Peyer's patch (tissue), 4 donors: ENCODE measurements around the gene CNTNAP2.

ENCODE experiments used
- CTCF ChIP-seq, 6 experiments: fragments of 450-650 bp in 4 of 6; fragments of 200-600 bp in 2 of 6; sonication (generic) in 1 of 6; IDR thresholded peaks; one replicate each; pipeline ENCODE4 v1.5.1; 2017 to 2019; ENCODE audit warnings: antibody characterized with exemption in 6 of 6, mild to moderate bottlenecking in 3 of 6, moderate library complexity in 1 of 6
- POLR2A ChIP-seq, 2 donors: fragments of 450-650 bp; IDR thresholded peaks; one replicate each; pipeline ENCODE4 v1.5.1; 2017; ENCODE audit warnings: antibody characterized with exemption in 2 of 2, mild to moderate bottlenecking in 2 of 2, moderate library complexity in 2 of 2

DNA sequence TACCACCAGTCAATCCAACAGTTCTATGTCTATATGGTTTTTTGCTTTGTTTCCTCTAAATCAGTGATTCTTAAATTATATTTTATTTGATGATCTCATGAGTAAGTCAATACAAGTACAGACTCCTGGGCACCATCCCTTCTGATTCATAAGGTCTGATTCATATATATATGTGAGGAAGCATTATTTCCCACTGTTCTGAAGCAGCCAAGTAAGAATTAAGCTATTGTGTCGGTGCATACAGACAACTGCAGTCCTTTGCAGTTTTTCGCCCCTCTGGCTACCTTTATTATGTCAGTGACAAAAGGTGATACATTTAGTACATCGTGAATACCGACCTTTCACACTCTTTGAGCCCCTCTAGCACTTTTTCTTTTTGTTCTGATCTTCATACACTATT lies 1394.3 kb downstream of the CNTNAP2 start:
- TF ChIP-seq CTCF (IDR thresholded peaks at IDR 0.05) (no peak), POLR2A (IDR thresholded peaks at IDR 0.05) (no peak)
